Colonic mucosa (tissue), 4 donors: ENCODE results near the gene RBP4. TPM values are rescaled to one million over a fixed set of nuclear protein-coding genes. Genes with fewer than 3 reads are reported as not detected.
A peak's percentile ranks its signal among the peaks of the same experiment; 100 is the strongest.

Experiments
- DNase-seq: peaks from one replicate; pipeline ENCODE4 v3.0.0-alpha.2; 2020
- H3K27ac ChIP-seq: fragments of 200-600 bp; one replicate; pipeline ENCODE4 v1.8.0; 2021
- H3K27me3 ChIP-seq: fragments of 200-600 bp; one replicate; pipeline ENCODE4 v1.8.0; 2021
- H3K36me3 ChIP-seq: fragments of 200-600 bp; one replicate; pipeline ENCODE4 v1.8.0; 2021
- H3K4me1 ChIP-seq: fragments of 200-600 bp; one replicate; pipeline ENCODE4 v1.8.0; 2021; ENCODE audit warnings: mild to moderate bottlenecking
- H3K4me3 ChIP-seq: fragments of 200-600 bp; one replicate; pipeline ENCODE4 v1.8.0; 2021
- H3K9ac ChIP-seq, 2 donors: one replicate each; pipeline ENCODE4 v1.7.0; 2013; ENCODE audit warnings: control low read depth in 2 of 2, low read depth in 2 of 2, low read length in 2 of 2
- H3K9me3 ChIP-seq: fragments of 200-600 bp; one replicate; pipeline ENCODE4 v1.8.0; 2021
- intact Hi-C: fragments of 100-400 bp; cut with DNase I; formaldehyde crosslinking; loops from one replicate; pipeline ENCODE4 v1.14.1; 2022
- total RNA-seq, 2 donors: library from RNA; stranded (reverse); fragmentation: NEBNext Ultra II Directional in 1 of 2; extraction: Animal tissue kit (Norgen Biotek cat#: 25700) in 1 of 2; gene quantifications; one replicate each; pipeline ENCODE4 v1.2.1, GENCODE V29; 2021
- TF ChIP-seq, protein P1 (sequence below): fragments of 200-600 bp; IDR thresholded peaks from one replicate; pipeline ENCODE4 v1.8.0; 2022; ENCODE audit warnings: antibody characterized with exemption, mild to moderate bottlenecking
- donor health status: healthy.
- donor health status: DM: no; HTN: no; CAD: no.
- donor health status: DM: no; HTN: no; CAD: no.

Gene RBP4
- total RNA-seq, result 10 to 100 TPM in 1 of 2 donors, 1 to 10 TPM in 1; 6.8 to 15.1 TPM

DNA sequence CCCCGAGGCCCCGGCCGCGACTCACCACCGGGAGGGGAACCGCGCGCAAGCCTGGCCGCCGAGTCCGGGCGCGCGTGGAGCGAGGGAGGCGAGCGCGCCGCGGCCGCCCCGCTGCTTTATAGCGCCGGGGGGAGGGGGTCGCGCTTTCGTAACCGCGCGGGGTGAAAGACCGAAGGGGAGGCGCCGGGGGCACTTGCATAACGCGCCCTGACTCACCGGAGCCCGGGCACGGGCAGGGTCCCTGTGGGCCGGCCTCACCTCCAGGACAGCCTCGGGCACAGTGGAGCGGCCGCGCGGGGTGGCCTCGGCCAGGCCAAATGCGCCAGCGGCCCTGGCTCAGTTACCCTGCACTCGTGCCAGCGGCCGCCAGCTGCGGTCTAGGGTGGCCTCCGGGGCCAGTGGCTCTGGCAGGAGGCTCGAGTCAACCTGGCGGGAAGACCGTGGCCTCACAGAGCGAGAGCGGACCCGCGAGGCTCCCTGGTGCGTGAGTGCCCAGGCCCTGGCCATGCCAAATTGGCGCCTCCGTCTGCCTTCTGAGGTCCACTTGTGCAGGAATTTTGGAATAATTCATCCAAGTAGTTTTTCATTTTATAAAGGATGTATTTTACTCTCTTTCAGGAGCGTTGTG lies at the start of gene RBP4:
Gene RBP4 (minus strand): TSS at position 90 of the 628 bp plus-strand sequence. CDS start 207 bp downstream, outside the sequence.
- H3K4me3 ChIP-seq, result peak within 1 kb of the TSS; percentile 45
- TF ChIP-seq, protein P1, sequence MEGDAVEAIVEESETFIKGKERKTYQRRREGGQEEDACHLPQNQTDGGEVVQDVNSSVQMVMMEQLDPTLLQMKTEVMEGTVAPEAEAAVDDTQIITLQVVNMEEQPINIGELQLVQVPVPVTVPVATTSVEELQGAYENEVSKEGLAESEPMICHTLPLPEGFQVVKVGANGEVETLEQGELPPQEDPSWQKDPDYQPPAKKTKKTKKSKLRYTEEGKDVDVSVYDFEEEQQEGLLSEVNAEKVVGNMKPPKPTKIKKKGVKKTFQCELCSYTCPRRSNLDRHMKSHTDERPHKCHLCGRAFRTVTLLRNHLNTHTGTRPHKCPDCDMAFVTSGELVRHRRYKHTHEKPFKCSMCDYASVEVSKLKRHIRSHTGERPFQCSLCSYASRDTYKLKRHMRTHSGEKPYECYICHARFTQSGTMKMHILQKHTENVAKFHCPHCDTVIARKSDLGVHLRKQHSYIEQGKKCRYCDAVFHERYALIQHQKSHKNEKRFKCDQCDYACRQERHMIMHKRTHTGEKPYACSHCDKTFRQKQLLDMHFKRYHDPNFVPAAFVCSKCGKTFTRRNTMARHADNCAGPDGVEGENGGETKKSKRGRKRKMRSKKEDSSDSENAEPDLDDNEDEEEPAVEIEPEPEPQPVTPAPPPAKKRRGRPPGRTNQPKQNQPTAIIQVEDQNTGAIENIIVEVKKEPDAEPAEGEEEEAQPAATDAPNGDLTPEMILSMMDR, result no peak
- DNase-seq, result no peak
- no peaks in the 10 kb centered on the region for H3K36me3 ChIP-seq
- no peak within 1 kb of the TSS for H3K27ac ChIP-seq
- no peaks in the 10 kb centered on the region for H3K4me1 ChIP-seq
- H3K27me3 ChIP-seq, result peaks cover 9% of the 10 kb centered on the region
- H3K9me3 ChIP-seq, result no peaks in the 10 kb centered on the region
- intact Hi-C loops, result no loop called here
- no peak within 1 kb of the TSS for H3K9ac ChIP-seq

DNA sequence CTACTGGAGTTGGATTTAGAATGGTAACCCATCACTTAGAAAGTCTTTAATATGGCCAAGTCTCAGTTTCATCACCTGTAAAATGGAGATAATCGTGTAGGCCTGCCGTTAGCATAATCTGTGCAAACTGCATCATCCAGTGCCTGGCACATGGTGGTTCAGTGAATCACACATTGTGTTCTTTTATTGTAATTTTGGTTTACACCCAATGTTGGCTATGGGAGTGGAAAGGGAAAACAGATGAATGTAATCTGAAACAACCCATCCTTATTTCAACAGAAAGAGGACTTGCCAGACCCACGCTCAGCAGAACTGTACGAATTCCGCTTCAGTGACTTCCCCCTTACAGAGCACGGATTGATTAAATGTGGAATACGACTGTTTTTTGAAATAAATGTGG lies 38.8 kb upstream of the RBP4 start:
- H3K4me1 ChIP-seq, result no peaks in the 10 kb centered on the region

DNA sequence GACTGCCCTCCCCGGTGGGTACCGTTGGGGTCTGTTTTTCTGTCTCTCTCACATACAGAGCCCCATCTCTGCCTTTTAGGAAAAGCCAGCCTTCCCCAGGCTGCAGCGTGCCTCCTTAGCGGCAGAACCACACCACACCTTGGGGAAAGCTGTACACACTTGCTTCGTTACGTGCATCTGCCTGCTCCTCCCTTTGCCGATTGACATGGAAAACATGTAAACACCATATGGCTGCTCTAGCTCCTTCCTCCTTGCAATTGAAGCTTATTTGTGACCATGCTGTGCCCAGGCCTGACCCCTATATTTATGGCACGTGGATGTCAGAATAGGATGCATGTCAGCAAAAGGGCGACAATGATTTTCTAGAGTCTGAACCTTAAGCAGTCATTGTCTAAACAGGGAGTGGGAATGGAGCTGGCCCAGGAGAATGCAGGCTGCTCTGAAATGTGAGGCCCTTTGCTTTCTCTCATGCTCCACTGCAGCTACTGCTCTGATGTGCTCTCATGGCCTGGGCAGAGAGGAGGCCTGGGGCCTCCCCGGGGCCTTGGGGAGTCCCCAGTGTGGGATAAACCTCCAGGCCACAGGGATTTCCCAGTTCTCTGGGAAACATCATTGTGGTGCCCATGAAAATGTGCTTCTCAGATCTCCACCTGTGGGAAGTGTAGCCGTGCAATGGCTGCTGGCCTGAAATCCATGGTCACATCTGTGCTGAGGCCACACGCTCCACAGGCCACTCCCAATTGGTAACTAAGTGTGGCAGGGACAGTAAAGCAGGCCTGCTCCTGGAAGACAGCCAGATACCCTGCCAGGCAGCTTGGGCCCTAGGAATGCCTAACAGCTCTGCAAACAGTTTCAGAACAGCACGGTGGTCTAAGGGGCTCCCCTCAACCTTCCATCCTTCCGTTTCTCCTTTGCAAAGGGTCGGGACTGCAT lies 29.9 kb upstream of the RBP4 start:
- Histone ChIP-seq H3K4me3 (no peak overlapping the region), H3K27ac (no peak overlapping the region), H3K36me3 (no peaks in the 10 kb centered on the region), H3K9ac (no peak overlapping the region), H3K4me1 (no peaks in the 10 kb centered on the region), H3K9me3 (no peaks in the 10 kb centered on the region), H3K27me3 (no peaks in the 10 kb centered on the region)
- intact Hi-C loops, result no loop called here
- TF ChIP-seq, protein P1, result no peak
- no peak for DNase-seq

More for the DNA sequence above, 38.8 kb upstream of the RBP4 start:
- Histone ChIP-seq H3K4me3 (no peak overlapping the region), H3K27me3 (no peaks in the 10 kb centered on the region), H3K36me3 (no peaks in the 10 kb centered on the region), H3K27ac (no peak overlapping the region), H3K9ac (no peak overlapping the region), H3K9me3 (no peaks in the 10 kb centered on the region)
- TF ChIP-seq, protein P1, result no peak
- DNase-seq, result no peak
- intact Hi-C loops, result no loop called here

DNA sequence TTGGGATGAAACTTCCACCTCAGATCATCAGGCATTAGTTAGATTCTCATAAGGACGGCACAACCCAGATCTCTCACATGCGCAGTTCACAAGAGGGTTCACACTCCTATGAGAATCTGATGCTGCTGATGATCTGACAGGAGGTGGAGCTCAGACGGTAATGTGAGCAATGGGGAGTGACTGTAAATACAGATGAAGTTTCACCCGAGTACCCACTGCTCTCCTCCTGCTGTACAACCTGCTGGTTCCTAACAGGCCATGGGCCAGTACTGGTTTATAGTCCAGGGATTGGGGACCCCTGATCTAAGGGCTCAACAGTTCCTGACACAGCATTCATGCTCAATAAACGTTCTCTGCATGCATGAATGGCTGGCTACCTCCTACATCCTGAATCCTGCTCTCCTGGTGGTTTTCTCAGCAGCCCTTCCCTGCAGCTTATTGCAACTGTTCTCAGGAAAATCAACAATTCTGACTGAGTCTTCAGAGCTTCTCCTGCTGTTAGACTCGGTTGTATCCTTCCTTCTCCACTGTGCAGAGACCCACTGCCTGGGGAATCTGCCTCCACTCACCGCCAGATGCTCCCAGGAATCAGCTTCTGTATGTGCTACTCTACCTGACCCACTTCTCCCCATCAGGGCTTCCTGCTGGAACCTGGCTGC lies 28.7 kb upstream of the RBP4 start:
- H3K9me3 ChIP-seq, result no peaks in the 10 kb centered on the region
- no peaks in the 10 kb centered on the region for H3K36me3 ChIP-seq
- H3K4me1 ChIP-seq, result no peaks in the 10 kb centered on the region
- TF ChIP-seq, protein P1, result no peak
- DNase-seq, result no peak
- no peak overlapping the region for H3K27ac ChIP-seq
- intact Hi-C loops, result no loop called here
- no peak overlapping the region for H3K4me3 ChIP-seq
- H3K9ac ChIP-seq, result no peak overlapping the region
- no peaks in the 10 kb centered on the region for H3K27me3 ChIP-seq

DNA sequence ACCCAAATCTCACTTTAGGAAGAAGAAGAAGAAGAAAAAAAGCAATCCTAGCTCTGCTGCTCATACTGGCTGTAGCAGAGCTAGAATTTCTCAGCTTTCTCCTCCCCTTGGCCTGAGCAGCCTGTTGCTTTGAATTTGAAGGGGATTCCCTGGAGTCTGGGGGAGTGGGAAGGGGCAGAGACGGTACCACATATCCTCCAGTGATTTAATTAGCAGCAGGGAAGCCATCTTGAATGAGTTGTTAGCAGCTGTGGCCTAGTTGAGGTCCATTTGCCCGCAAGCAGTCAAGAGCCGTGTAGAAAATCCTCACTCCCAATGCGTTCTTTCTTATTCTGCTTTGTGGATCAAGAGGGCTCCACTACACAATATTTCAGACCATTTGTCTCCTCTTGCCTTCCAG lies 27.8 kb upstream of the RBP4 start:
- TF ChIP-seq, protein P1, result no peak
- DNase-seq, result no peak
- Histone ChIP-seq H3K4me1 (no peaks in the 10 kb centered on the region), H3K9ac (no peak overlapping the region), H3K27ac (no peak overlapping the region), H3K4me3 (no peak overlapping the region), H3K36me3 (no peaks in the 10 kb centered on the region), H3K9me3 (no peaks in the 10 kb centered on the region), H3K27me3 (no peaks in the 10 kb centered on the region)
- intact Hi-C loops, result no loop called here
